Raji (cell line): ENCODE results near the gene FRMD4B.

Experiments used
- POLR2A ChIP-seq: IDR thresholded peaks from 2 replicates; pipeline ENCODE4 v1.6.1; 2011; ENCODE audit warnings: low read depth, low read length, control low read depth; ENCODE audit not compliant: insufficient read depth

FRMD4B gene

DNA sequence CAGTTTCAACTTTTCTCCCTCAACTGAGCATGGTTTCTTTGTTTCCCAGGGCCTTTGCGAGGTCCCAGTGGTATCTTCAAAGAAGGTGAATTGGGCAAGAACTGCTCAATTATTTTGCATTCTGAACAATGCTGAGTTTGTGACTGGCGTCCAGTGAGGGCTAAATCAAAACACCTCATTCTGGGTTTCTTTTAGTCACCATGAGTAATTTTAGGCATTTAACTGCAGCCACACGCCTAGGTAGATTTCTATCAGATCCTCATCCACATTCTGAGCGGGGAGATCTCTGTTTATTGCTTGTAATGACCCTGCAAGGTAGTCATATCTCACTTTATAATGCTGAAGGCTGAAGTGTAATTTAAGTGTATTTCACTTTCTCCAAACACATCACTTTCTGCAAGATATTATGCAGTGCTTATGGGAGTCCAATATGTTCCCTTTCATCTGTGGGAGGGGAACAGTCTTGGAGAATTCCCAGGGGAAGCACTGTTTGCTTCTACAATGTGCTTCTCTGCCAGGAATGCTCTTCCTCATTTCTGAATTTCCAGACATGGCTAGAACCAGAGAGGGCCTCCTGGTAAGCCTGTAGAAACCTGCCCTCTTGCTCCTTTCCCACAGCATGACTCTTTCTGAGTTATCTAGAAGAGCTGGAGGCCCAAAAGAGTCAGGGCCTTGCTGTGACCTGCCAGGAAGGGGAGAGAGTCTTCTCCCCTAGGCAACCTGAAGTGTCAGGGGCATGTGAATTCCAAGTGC lies 91.7 kb downstream of the FRMD4B start:
- no peak for TF ChIP-seq POLR2A

DNA sequence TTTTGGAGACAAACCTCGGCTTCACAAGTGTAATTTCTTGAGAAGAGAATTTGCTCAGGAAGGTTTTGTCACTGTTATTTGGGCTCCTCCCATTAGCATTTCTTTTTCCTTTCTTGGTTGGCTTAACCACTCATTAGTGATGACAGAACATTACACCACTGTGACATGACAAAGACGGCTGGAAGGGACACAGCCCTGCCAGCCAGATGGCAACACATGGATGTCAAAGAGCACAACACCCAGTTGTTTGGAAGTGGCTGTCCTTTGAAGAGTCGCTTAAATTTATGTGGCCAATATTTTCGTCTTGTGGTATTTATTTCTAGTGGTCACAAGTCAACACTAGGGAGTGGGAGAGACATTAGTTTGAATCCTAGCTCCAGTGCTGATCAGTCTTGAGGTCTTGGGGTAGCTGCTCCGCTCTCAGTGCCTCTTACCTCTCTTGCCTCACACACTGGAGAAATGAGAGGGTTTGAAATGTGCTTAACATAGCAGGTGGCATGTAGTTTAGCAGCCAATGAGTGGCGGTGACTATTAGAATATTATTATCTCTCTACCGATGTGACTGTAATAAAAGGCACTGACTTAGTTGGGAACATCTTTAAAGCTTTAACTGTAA lies 92.8 kb downstream of the FRMD4B start:
- TF ChIP-seq POLR2A = no peak

DNA sequence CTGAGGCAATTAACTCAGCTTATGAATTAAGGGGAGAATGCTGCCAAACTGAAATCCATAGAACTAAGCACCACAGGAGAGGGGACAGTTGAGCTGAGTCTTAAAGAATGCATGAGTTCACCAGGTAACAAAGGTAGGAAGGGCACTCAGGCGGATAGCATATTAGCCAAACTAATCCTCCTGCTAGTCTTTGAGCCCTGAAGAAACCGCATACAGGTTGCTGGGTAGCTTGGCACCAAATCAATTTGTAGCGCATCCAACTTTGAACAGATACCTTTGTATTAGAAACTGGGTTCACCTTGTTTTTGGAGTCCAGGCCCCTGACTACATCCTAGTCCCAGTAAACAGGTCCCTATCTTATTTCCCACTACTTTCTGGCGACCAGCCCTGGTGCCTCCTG lies 93.7 kb downstream of the FRMD4B start:
- TF ChIP-seq POLR2A = no peak

DNA sequence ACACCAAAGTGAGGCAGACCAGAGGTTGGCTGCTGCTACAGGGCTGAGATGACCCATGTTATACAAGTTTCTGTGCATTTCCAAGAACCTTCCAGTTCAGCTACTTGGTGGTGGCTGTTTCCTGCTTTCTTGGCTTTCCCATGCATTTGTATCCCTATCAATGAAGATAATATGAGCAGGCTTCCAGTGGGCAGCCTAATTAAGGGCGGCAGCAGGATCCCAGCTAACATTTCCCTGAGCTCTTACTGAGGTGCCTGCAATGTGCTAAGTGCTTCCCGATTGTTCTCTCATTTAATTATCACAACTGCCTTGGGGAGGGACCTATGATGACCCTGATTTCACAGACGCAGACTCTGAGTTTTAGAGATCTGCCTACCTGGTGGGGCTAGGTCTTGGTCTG lies 95.5 kb downstream of the FRMD4B start:
- no peak for TF ChIP-seq POLR2A

DNA sequence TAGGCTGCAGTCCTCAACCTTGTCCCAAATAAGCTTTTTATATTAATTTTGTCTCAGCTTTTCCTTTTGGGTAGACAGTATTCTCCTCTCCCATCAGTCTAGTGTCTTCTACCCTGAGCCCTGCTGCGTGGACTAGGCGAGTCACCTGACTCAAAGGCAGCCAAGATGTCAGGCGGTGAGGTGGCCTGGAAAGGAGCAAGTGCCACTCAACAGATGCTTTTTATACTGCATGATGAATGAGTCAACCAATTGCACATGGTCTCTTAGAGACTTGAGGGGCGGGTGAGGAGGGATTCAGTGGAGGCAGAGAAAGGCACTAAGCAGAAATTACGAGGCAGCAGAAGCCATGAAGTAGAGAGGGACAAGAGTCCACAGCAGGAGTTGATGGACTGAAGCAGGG lies 95.9 kb downstream of the FRMD4B start:
- TF ChIP-seq POLR2A = no peak

DNA sequence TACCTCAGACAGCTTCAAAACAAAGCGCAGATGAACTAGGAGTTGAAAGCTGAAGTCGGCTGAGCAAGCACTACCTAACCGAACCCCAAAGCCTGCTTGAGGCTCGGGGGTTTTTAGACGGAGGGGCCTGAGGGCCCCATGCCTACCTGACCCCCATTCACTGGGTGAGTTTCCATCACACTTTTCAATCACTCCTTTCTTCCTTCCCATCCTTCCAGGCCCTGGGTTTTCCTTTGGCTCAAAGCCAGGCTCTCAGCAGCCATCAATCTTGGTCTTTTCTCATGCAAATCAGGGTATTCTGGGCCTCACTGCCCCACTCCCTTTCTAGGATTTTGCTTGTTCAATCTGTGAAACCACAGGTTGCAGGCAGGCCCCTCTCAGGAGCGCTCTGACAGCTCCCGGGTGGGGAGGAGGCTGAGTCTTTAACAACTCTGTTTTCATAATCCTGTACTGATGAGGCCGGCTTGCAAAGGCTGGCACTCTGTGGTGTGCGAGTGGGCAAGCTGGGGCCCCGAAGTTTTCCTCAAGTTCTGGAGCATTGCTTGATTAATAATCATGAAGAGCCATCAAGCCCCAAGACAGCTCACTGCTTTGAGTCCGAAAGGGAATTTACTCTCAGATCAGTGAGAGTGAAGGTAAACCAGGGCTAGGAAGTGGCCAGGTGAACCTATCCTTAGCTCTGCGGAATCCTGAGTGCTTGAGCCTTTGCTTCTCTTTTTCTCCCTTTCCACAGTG lies 97.6 kb downstream of the FRMD4B start:
- no peak for TF ChIP-seq POLR2A

DNA sequence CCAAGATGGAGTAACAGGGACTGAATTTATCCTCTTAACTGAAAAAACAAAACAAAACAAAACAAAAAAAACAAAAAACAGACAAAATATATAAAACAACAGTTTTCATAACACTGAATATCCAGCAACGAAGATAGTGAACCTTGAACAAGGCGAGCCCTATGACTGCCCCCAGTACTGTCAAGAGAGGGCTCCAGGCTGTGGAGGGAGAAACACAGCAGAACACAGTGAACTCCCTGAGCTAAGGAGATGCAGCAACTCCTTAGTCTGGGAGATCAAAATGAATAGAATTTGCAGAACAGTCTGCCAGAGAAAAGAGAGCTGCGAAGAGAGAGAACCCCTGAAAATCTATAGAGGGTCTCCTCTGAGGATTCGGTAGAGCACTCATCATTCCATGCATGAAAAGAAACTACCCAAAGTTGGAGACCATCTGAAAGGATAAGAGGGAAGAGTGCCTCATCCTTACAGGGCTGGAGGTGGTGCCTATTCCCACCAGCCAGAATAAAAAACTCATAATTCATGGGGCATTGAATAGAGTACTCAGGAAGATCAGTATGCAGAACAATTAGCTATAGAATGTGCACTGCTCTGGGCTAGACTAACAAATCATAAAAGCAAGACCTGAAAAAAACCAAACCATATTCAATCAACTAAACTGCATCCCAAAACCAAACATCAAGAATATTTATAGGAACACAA lies 101.8 kb downstream of the FRMD4B start:
- TF ChIP-seq POLR2A = no peak

DNA sequence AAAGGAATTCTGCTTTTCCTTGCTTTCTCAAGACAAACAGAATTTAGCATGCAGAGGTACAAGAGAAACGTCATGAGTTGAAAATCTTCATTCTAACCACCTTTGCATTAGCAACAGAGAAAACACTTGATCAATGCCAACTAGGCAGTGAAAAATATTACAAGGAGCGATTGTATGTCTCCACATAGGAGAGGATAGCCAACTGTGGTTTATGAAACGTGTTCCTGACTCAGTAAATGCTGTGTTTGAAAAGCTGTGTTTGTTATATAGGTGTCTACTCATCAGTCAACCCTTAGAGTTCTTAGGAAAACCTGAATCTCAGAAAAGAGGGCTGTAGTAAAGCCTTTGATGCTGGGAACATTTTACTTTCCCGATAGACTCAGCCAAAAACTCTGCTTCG lies 102.4 kb downstream of the FRMD4B start:
- no peak for TF ChIP-seq POLR2A

DNA sequence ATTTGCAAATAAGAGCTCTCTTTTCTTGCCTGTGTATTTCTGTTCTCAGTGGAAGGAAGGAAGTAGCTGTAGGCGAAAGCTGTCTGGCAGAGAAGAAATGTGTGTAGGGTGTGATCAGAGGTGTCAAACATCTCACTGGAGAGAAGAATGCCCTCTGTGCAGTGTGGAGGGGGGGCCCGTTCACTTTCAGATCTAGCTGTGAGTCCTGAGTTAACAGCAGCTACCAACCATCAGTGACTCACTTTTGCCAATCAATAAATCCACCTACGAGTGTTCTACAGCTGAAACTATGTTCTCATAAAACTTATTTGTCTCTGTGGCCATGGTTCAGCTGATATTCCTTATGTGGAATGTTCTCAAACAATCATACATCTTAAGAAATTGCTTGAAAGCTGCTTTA lies 103.7 kb downstream of the FRMD4B start:
- TF ChIP-seq POLR2A = no peak

DNA sequence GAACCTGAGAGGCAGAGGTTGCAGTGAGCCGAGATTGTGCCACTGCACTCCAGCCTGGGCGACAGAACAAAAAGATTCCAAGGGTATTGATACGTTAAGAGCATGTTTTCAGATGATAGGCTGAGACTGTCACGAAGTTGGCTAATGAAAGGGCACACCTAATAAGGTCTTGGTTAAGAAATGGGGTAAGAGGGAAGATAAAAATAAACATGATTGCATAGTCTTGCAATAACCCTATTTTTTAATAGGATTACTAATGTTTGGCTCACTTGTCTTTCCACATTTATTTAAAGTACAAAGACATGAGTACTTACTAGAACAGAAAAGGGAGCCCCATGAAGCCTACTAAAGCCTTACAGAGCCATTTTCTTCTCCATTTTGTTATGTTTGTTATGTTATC lies 109.0 kb downstream of the FRMD4B start:
- no peak for TF ChIP-seq POLR2A

DNA sequence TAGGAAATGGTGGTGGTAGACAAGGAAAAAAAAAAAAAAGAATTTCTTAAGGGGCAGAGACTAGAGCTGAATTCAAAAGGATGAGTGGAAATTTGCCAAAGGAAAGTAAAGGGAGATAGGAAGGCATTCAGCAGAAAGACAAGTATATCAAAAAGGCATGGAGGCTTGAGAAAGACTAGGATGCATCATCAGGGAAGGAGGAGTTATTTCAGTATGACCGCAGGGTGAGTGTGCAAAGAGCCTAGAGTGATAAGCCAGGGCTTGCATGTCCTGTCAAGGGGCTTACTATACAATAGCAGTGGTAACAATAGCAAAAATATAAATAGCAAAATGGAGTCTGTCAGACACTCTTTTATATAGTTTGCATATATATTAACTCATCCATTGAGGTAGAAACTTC lies 112.0 kb downstream of the FRMD4B start:
- TF ChIP-seq POLR2A = no peak

DNA sequence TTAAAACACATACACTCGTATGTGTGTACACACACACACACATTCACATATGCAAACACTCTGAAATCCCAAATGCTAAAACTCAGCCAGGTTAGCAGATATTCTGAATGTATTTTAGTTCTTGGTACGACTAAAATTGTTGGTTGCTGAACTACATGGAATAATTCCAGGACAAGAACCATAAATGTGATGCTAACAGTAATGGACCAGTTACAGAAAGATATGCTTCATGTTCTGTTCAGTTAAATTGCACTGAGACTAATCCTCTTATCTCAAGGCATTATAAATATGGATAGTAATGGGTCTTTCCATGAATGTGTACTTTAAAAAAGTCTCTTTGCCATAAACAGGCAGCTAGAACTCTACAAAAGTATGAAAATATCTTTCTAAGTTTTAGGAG lies 113.3 kb downstream of the FRMD4B start:
- no peak for TF ChIP-seq POLR2A

DNA sequence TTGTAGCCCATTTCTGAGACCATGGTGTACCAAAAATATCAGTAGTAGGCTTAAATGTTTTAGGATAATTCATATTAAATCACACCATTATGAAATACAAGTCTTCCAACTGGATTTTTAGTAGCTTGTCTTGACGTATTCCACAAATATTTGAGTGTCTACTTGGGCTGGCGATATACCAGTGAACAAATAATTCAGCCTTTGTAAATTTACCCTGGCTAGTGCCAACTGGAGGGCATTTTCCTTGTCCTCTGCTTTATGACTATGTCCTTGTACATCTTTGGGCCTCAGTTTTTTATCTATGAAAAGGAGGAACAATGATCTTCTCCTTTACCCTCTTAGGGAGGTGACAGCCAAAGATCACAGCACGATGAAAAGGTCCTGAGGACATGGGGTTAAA lies 114.8 kb downstream of the FRMD4B start:
- TF ChIP-seq POLR2A = no peak

DNA sequence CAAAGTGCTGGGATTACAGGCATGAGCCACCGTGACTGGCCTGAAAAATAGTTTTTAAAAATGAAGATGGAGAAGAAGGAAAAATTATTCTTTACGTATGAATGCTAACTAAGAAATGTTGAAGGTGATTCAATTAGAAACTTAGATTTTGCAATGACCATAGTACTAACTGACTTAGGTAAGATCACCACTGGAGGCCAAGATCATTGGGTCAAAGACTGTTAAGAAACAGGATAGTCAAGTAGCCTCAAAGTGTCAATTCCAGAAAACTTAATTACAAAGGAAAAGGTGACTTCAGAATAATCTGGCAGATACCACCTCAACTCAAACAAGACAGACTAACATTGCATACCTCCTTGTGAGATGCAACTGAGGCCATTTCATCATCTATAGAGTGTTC lies 119.3 kb downstream of the FRMD4B start:
- no peak for TF ChIP-seq POLR2A

DNA sequence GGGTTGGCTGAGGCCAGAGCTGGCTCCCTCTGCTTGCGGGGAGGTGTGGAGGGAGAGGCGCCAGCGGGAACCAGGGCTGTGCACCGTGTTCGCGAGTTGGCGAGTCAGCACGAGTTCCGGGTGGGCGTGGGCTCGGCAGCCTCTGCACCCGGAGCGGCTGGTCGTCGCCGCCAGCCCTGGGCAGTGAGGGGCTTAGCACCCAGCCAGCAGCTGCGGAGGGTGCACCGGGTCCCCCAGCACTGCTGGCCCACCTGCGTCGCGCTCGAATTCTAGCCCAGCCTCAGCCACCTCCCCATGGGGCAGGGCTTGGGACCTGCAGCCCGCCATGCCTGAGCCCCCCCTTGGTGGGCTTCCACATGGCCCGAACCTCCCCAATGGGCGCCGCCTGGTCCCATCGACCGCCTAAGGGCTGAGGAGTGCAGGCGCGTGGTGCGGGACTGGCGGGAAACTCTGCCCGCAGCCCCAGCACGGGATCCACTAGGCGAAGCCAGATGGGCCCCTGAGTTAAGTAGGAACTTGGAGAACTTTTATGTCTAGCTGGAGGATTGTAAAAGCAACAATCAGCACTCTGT lies 125.6 kb downstream of the FRMD4B start:
- no peak for TF ChIP-seq POLR2A
